Gastroesophageal sphincter (tissue), 4 donors: ENCODE measurements around the gene GNAO1. TPM values are rescaled to one million over a fixed set of nuclear protein-coding genes. Genes with fewer than 3 reads are reported as not detected.
A peak's percentile ranks its signal among the peaks of the same experiment; 100 is the strongest.

Experiments
- ATAC-seq: fragments of 150-250 bp; one replicate; pipeline ENCODE4 v1.9.1; 2016; ENCODE audit warnings: mild to moderate bottlenecking, moderate library complexity
- H3K27ac ChIP-seq, 4 donors: fragments of 200-600 bp; sonication (generic) in 3 of 4; 1 replicate in 3 of 4; 2 replicates in 1 of 4; pipeline ENCODE4 v1.5.1; 2016 to 2019
- H3K27me3 ChIP-seq: fragments of 200-600 bp; sonication (generic); one replicate; pipeline ENCODE4 v1.5.1; 2019
- H3K36me3 ChIP-seq, 2 donors: fragments of 200-600 bp; sonication (generic); one replicate each; pipeline ENCODE4 v1.5.1; 2019; ENCODE audit warnings: control low read depth in 1 of 2
- H3K4me1 ChIP-seq, 3 donors: fragments of 200-600 bp; sonication (generic); 1 replicate in 2 of 3; 2 replicates in 1 of 3; pipeline ENCODE4 v1.5.1; 2016 to 2019; ENCODE audit warnings: control low read depth in 2 of 3
- H3K4me3 ChIP-seq, 2 donors: fragments of 200-600 bp; sonication (generic); one replicate each; pipeline ENCODE4 v1.5.1; 2019; ENCODE audit warnings: mild to moderate bottlenecking in 1 of 2, moderate library complexity in 1 of 2
- H3K9me3 ChIP-seq, 3 donors: fragments of 200-600 bp; sonication (generic); one replicate each; pipeline ENCODE4 v1.5.1; 2017 to 2019; ENCODE audit warnings: control low read depth in 2 of 3
- EP300 ChIP-seq: sonication (generic); formaldehyde crosslinking; IDR thresholded peaks from one replicate; pipeline ENCODE4 v1.6.1; 2017; ENCODE audit warnings: antibody characterized with exemption, mild to moderate bottlenecking
- POLR2A ChIP-seq, 2 donors: fragments of 450-650 bp; IDR thresholded peaks; one replicate each; pipeline ENCODE4 v1.6.1; 2017; ENCODE audit warnings: antibody characterized with exemption in 2 of 2, mild to moderate bottlenecking in 2 of 2, moderate library complexity in 1 of 2
- POLR2AphosphoS5 ChIP-seq: sonication (generic); formaldehyde crosslinking; IDR thresholded peaks from one replicate; pipeline ENCODE4 v1.6.1; 2017; ENCODE audit warnings: antibody characterized with exemption
- WGBS, 2 donors: methylation state at CpG; one replicate each; pipeline ENCODE4 v1.1.5; 2018; ENCODE audit warnings: low coverage in 1 of 2; 5-methylcytosine and 5-hydroxymethylcytosine counted together
- total RNA-seq, 4 donors: library from RNA; depleted of rRNA; stranded (reverse); fragments of >200 nt; gene quantifications; one replicate each; pipeline ENCODE4 v1.1.0, GENCODE V29; 2016
- TF ChIP-seq, protein P1 (sequence below), 4 experiments: fragments of 200-600 bp in 2 of 4; fragments of 450-650 bp in 2 of 4; sonication (generic) in 1 of 4; IDR thresholded peaks; one replicate each; pipeline ENCODE4 v1.5.1; 2017 to 2019; ENCODE audit warnings: antibody characterized with exemption in 4 of 4, mild to moderate bottlenecking in 2 of 4, moderate library complexity in 2 of 4

Gene GNAO1
- total RNA-seq, 4 donors from 2014 or later = 3.4 to 21.0 (median 11.0) TPM

GRCh38 chr16:56206951-56207350 lies 15.7 kb downstream of the GNAO1 start:
- H3K4me3 ChIP-seq = no peak overlapping the region
- TF ChIP-seq POLR2A (IDR thresholded peaks at IDR 0.05) = no peak
- TF ChIP-seq POLR2AphosphoS5 = no peak
- peaks cover 0 to 12% (median 2%) of the 10 kb centered on the region in 3 donors for H3K4me1 ChIP-seq
- no peaks in the 10 kb centered on the region for H3K27me3 ChIP-seq
- WGBS, 2 donors = 80 to 93% methylated on average over 1 of the region's 1 CpG
- no peak for ATAC-seq
- H3K27ac ChIP-seq = no peak overlapping the region
- no peaks in the 10 kb centered on the region for H3K9me3 ChIP-seq
- H3K36me3 ChIP-seq = no peaks in the 10 kb centered on the region

- ATAC-seq = no peak
- Histone ChIP-seq H3K9me3 (no peaks in the 10 kb centered on the region), H3K27ac (no peak overlapping the region), H3K4me3 (no peak overlapping the region), H3K4me1 (peaks cover 0 to 17% (median 2%) of the 10 kb centered on the region in 3 donors), H3K27me3 (no peaks in the 10 kb centered on the region), H3K36me3 (no peaks in the 10 kb centered on the region)
- 52 to 79% methylated on average over 2 of the region's 2 CpGs for WGBS, 2 donors
- TF ChIP-seq, protein P1, sequence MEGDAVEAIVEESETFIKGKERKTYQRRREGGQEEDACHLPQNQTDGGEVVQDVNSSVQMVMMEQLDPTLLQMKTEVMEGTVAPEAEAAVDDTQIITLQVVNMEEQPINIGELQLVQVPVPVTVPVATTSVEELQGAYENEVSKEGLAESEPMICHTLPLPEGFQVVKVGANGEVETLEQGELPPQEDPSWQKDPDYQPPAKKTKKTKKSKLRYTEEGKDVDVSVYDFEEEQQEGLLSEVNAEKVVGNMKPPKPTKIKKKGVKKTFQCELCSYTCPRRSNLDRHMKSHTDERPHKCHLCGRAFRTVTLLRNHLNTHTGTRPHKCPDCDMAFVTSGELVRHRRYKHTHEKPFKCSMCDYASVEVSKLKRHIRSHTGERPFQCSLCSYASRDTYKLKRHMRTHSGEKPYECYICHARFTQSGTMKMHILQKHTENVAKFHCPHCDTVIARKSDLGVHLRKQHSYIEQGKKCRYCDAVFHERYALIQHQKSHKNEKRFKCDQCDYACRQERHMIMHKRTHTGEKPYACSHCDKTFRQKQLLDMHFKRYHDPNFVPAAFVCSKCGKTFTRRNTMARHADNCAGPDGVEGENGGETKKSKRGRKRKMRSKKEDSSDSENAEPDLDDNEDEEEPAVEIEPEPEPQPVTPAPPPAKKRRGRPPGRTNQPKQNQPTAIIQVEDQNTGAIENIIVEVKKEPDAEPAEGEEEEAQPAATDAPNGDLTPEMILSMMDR (IDR thresholded peaks at IDR 0.05) = no peak
- no peak for TF ChIP-seq POLR2AphosphoS5
- no peak for TF ChIP-seq POLR2A (IDR thresholded peaks at IDR 0.05)
- no peak for TF ChIP-seq EP300
These were observed 16.1 kb downstream of the GNAO1 start for GRCh38 chr16:56207421-56207820.

GRCh38 chr16:56211435-56211981 lies 20.2 kb downstream of the GNAO1 start:
- H3K27ac ChIP-seq = peak overlapping the region in 1 of 4 donors; percentile 61
- H3K4me3 ChIP-seq = no peak overlapping the region
- peaks cover 0 to 22% (median 2%) of the 10 kb centered on the region in 3 donors for H3K4me1 ChIP-seq

GRCh38 chr16:56212144-56212543 lies 20.9 kb downstream of the GNAO1 start:
- no peak overlapping the region for H3K4me3 ChIP-seq
- no peak for ATAC-seq
- WGBS, 2 donors = 41 to 49% methylated on average over 4 to 6 of the region's 6 CpGs
- TF ChIP-seq EP300 (no peak), POLR2A (IDR thresholded peaks at IDR 0.05) (no peak), POLR2AphosphoS5 (peak; percentile 33)
- TF ChIP-seq, protein P1 (IDR thresholded peaks at IDR 0.05) = no peak
- peak overlapping the region in 1 of 4 donors; percentile 61 for H3K27ac ChIP-seq
- H3K4me1 ChIP-seq = peaks cover 0 to 22% (median 2%) of the 10 kb centered on the region in 3 donors
- no peaks in the 10 kb centered on the region for H3K9me3 ChIP-seq
- no peaks in the 10 kb centered on the region for H3K36me3 ChIP-seq
- H3K27me3 ChIP-seq = no peaks in the 10 kb centered on the region

More at GRCh38 chr16:56211435-56211981, 20.2 kb downstream of the GNAO1 start:
- no peaks in the 10 kb centered on the region for H3K27me3 ChIP-seq
- ATAC-seq = peak; percentile 41
- no CpG with 5 or more reads among the region's 7 CpGs for WGBS, 2 donors
- no peaks in the 10 kb centered on the region for H3K36me3 ChIP-seq
- H3K9me3 ChIP-seq = no peaks in the 10 kb centered on the region
- no peak for TF ChIP-seq POLR2AphosphoS5
- TF ChIP-seq EP300 = no peak
- TF ChIP-seq, protein P1 (IDR thresholded peaks at IDR 0.05) = no peak
- TF ChIP-seq POLR2A (IDR thresholded peaks at IDR 0.05) = no peak

- 62 to 84% methylated on average over 2 of the region's 2 CpGs for WGBS, 2 donors
- no peaks in the 10 kb centered on the region for H3K9me3 ChIP-seq
- no peak for TF ChIP-seq EP300
- TF ChIP-seq POLR2AphosphoS5 = no peak
- TF ChIP-seq, protein P1 (IDR thresholded peaks at IDR 0.05) = no peak
- TF ChIP-seq POLR2A (IDR thresholded peaks at IDR 0.05) = no peak
- no peak overlapping the region for H3K4me3 ChIP-seq
- no peaks in the 10 kb centered on the region for H3K27me3 ChIP-seq
- peaks cover 0 to 7% of the 10 kb centered on the region in 2 donors for H3K36me3 ChIP-seq
- H3K27ac ChIP-seq = no peak overlapping the region
- H3K4me1 ChIP-seq = peaks cover 0 to 7% (median 0%) of the 10 kb centered on the region in 3 donors
- no peak for ATAC-seq
These were observed 30.7 kb downstream of the GNAO1 start for GRCh38 chr16:56221995-56222394.
